HG02885 (cell line): ENCODE results near the gene KCNJ12.
"Not testable (repeated sequence)": the region's sequence is repeated elsewhere in the genome, so short reads cannot be mapped to it uniquely, and the experiment has no call there.

ENCODE experiments used
- ATAC-seq: cut with Tn5 transposase; IDR thresholded peaks from one replicate; pipeline ENCODE4 v1.9.1; 2021; ENCODE audit warnings: mild to moderate bottlenecking; ENCODE audit not compliant: unreplicated experiment, poor library complexity

KCNJ12 gene

DNA sequence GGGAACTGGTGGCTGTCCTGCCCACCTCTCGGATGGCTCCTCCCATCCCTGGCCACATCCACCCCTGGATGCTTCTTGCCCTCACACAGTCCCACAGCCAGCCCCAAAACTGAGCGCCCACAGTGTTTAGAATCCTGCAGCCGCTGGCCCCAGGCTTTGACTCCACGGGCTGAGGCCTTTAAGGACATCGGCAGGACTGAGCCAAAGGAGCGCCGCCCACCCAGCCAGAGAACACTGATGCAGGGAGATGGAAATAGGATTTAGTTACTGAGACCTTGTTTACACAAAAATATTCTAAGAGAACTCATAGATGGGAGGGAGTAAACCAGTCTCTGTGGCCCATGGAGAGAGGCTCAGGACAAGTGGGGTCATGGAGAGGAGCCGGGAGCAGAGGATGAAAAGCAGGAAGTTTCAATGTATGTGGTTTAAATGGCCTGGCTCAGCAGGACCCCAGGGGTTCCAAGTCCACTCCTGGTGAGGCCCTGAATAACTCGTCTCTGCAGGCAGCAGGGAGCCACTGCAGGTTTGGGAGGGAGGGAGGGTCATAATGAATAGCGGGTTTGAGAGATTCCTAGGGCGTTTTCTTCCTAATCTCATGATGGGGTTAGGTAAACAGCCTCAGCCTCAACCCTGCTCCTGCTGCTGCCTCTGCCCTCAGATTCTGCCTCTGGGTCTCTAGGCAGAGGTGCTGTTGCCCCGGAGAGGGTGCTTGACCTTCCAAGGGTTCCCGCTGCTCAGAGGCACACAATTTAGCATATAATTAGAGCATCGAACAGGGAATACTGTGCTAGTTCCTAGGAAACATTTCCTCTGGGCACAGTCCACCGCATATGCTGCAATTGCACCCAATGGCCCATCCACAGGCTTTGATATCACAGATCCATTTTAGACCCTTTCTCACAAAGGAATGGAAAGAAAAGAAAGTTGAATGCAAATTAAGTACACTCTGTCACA is 61.0 kb downstream of the KCNJ12 start:
- not testable (repeated sequence) for ATAC-seq

DNA sequence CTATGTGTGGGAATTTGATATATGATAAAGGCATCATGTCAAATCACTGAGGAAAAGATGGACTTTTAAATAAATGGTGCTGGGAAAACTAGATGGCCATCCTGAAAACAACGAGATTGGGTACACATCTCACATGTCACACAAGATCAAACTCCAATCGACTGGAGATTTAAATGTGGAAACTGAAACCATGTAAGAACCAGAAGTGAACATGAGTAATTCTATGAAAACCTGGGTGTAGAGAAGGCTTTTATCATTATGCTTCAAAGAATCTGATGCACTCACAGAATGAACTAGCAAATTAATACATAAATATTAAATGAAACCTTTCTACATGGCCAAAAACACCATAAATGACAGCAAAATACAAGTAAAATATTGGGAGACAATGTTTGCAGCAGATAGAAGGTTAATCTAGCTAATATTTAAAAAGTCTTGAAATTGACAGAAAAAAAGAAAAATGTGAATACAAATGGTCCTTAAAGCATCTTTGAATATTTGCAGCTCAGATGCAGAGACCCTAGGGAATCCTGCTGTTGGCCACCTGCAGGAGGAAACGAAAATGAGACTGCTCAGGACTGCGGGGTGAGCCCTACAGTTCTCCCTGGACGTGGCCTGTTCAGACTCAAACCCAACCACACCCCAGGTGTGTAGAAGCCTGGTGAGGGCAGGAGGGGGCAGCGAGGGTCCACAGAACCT is 62.3 kb downstream of the KCNJ12 start:
- ATAC-seq = not testable (repeated sequence)

GRCh38 chr17:21439015-21439336 is 62.8 kb downstream of the KCNJ12 start:
- ATAC-seq = not testable (repeated sequence)

DNA sequence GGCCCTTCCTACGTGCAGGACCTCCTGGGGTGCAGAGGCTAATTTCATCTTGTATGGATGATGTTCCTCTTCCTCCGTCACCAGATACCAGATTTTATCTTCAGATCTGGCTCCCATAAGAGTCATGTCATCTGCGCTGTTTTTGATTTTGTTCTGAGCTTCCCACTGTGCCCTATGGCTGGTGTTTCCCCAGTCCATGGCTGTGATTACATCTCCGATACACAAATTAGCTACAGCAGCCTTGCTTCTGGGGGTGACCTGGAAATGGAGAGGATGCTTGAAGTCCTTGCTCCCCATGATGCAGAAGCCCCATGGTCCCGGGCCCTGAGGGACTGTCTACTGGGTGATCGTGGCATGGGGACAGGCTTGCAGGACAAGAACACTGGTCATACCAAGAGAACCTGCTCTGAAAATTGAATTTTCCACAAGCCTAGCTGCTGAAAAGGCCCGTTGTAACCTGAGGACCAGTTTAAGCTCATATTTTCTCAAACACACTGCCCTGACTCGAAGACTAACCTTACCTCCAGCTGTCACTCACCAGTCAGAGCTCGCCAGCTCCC is 69.0 kb downstream of the KCNJ12 start:
- ATAC-seq = no peak

DNA sequence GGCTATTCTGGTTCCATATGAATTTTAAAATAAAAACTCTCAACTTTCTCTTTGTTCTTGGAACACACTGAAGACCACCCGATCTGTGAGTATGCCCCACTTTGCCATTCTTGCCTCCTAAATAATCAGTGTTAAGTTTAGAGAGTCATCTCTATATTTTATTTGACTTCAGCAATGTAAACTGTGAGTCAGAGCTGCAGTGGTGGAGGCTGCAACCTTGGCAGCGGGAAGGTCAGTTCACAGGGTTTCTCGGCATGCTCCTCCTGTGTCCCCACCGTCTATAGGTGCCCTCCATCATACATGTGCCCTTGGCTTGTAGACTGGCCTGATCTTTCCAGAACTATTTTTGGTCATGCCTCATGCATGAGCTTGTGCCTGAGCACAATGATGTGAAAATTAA is 71.4 kb downstream of the KCNJ12 start:
- not testable (repeated sequence) for ATAC-seq

GRCh38 chr17:21449891-21450290 is 73.7 kb downstream of the KCNJ12 start:
- not testable (repeated sequence) for ATAC-seq

DNA sequence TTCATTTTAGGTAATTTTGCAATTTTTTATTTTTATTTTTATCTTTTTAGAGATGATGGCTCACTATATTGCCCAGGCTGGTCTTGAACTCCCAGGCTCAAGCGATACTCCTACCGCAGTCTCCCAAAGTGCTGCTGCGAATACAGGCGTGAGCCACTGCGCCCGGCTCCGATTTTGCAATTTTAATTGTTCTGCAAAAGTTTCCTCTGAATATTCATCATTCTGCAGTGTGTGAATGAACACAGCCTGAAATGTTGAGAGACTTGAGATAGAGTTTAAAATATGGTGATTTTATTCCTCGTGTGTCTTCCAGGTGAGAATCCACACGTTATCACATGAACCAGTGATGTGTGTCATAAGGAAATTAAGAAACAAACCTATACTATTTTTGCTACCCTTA is 75.8 kb downstream of the KCNJ12 start:
- ATAC-seq = no peak

GRCh38 chr17:21452377-21453143 is 76.4 kb downstream of the KCNJ12 start:
- no peak for ATAC-seq

GRCh38 chr17:21453144-21453898 is 77.2 kb downstream of the KCNJ12 start:
- no peak for ATAC-seq

DNA sequence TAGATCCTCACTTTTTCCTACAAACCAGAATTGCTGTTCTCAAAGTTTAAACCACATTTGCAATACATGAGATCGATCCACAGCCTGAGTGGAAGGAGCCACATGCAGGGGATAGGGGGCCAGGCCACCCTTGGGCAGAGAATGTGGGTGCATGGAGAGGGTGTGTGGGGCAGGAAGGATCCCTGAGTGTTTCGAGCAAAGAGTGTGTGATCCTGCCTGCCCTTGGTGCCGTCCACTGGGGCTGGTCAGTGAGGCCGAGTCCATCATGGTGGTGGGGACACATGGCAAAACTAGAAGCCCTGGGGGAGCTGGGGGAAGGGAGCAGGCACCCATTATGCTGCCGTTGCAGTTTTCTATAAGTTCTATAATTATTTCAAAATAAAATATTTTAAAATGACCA is 77.8 kb downstream of the KCNJ12 start:
- not testable (repeated sequence) for ATAC-seq

GRCh38 chr17:21454441-21454840 is 78.3 kb downstream of the KCNJ12 start:
- no peak for ATAC-seq

DNA sequence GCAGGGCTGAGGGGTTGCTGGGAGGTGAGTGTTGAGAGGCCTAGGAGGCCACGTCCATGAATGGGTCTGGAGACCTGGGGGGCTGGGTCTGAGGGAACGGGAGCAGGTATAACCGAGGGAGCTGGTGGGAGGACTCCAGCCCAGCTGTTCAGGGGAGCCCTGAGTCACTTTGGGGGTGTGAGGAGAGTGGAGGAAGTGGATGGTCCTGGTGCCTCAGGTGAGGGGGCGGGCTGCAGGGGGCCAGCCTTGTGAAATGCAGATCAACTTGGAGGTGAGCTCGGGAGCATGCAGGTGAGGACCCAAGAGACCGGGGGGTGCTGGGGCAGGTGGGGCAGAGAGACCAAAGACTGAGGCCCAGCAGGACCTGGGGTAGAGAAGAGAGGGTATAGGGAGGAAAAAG is 79.6 kb downstream of the KCNJ12 start:
- no peak for ATAC-seq

GRCh38 chr17:21456449-21456848 is 80.3 kb downstream of the KCNJ12 start:
- ATAC-seq = not testable (repeated sequence)

- ATAC-seq = peak; percentile 94
These were observed 81.2 kb downstream of the KCNJ12 start for GRCh38 chr17:21457051-21458026.

GRCh38 chr17:21458054-21458453 is 81.9 kb downstream of the KCNJ12 start:
- ATAC-seq = no peak

DNA sequence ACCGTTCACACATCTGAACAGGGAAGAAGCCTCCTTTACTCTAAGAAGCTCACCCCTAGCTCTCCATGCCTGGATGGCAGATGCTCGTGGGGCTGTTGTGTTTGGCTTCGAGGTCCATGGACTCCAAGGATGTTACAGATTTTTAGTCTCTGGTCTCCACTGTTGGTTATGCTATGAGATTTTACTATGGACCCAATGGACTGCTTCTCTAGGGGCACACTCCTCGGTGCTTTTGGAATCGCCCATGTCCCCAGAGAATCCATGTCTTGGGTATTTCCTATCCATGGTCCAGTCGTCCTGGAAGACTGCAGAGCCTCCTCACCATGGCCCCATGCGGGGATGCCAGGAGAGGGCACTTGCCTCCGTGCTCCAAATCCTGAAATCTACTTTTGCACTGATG is 83.4 kb downstream of the KCNJ12 start:
- no peak for ATAC-seq

DNA sequence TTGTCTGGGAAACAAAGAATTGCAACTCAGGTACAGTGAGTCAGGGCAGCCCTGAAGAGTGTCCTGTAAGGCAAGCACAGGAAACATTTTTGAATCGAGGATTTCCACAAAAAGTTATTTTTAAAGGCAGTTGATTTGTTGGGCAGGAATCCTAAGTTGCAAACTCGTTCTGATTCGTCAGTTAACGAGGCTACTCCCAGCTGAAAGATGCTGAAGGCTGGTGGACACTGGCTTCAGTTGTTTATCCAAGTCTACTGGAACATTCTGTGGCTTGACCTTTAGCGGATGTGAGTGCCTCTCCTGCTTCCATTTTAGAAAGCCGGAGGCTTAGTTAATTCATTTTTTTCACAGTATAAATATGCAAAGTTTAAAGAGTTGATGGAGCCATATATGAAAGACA is 84.2 kb downstream of the KCNJ12 start:
- no peak for ATAC-seq

DNA sequence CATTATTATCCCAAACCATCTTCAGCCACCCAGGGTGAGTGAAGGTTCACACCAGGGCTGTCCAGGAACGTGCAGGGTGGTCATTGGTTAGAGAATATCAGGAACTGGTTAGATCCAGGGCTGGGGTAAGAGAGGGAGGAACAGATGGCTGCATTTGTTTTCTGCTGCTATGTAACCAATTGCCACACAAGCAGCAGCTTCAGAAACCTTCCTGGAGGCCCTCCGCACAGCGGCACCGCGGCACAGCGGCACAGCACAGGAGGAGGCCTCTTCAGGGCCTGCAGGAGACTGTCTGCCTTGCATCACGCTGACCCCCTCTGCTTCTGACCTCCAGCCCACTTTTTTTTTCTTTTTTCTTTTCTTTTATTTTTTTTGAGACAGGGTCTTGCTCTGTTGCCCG is 86.1 kb downstream of the KCNJ12 start:
- ATAC-seq = no peak

- no peak for ATAC-seq
These were observed 87.1 kb downstream of the KCNJ12 start for GRCh38 chr17:21463204-21463661.
